Stomach (tissue), 19 donors: ENCODE measurements around the gene MAP3K10. TPM values are rescaled to one million over a fixed set of nuclear protein-coding genes. Genes with fewer than 3 reads are reported as not detected.

Source experiments
- DNase-seq, 2 donors: peaks; one replicate each; pipeline versions ENCODE4 v3.0.0 to v3.0.0-alpha.2; 2013 to 2019
- H3K27ac ChIP-seq, 5 donors: fragments of 200-600 bp in 4 of 5; sonication (generic) in 4 of 5; one replicate each; pipeline ENCODE4 v1.5.1; 2013 to 2019; ENCODE audit warnings: mild to moderate bottlenecking in 1 of 5, moderate library complexity in 1 of 5
- H3K27me3 ChIP-seq, 3 donors: fragments of 200-600 bp; sonication (generic); one replicate each; pipeline ENCODE4 v1.5.1; 2017 to 2019; ENCODE audit warnings: mixed run types in 1 of 3
- H3K36me3 ChIP-seq, 4 donors: fragments of 200-600 bp; sonication (generic); 1 replicate in 3 of 4; 2 replicates in 1 of 4; pipeline ENCODE4 v1.5.1; 2016 to 2019
- H3K4me1 ChIP-seq, 4 donors: fragments of 200-600 bp; sonication (generic); one replicate each; pipeline ENCODE4 v1.5.1; 2016 to 2019
- H3K4me3 ChIP-seq, 4 donors: fragments of 200-600 bp; sonication (generic) in 3 of 4; one replicate each; pipeline ENCODE4 v1.5.1; 2016 to 2019; ENCODE audit warnings: mild to moderate bottlenecking in 1 of 4
- H3K9me3 ChIP-seq, 4 donors: fragments of 200-600 bp; sonication (generic); one replicate each; pipeline ENCODE4 v1.5.1; 2016 to 2019
- EP300 ChIP-seq: sonication (generic); formaldehyde crosslinking; IDR thresholded peaks from one replicate; pipeline ENCODE4 v1.6.1; 2017; ENCODE audit warnings: antibody characterized with exemption
- POLR2A ChIP-seq, 4 donors: fragments of 450-650 bp; IDR thresholded peaks; one replicate each; pipeline ENCODE4 v1.6.1; 2016; ENCODE audit warnings: antibody characterized with exemption in 4 of 4, control low read depth in 2 of 4, mild to moderate bottlenecking in 1 of 4, moderate library complexity in 1 of 4
- POLR2AphosphoS5 ChIP-seq, 3 donors: sonication (generic); formaldehyde crosslinking; IDR thresholded peaks; one replicate each; pipeline ENCODE4 v1.6.1; 2016; ENCODE audit warnings: antibody characterized with exemption in 3 of 3
- WGBS, 5 donors: extraction: QIAGEN DNeasy Blood & Tissue Kit in 3 of 5; methylation state at CpG; one replicate each; pipeline versions ENCODE4 v1.1.5 to v1.1.7; 2013 to 2018; 5-methylcytosine and 5-hydroxymethylcytosine counted together
- intact Hi-C: fragments of 100-400 bp; cut with DNase I; formaldehyde crosslinking; loops from one replicate; pipeline ENCODE4 v1.15.1; 2023; ENCODE audit warnings: low total_unique reads
- long read RNA-seq, 10 donors: transcript quantifications; one replicate each; lab custom pipeline, GENCODE V29; 2026
- polyA plus RNA-seq, 3 donors: library from polyadenylated mRNA; stranded (reverse); fragments of 200-250 nt; gene quantifications; one replicate each; pipeline ENCODE4 v1.2.3, GENCODE V29; 2013
- total RNA-seq, 5 donors: library from RNA; depleted of rRNA; stranded (reverse); fragments of >200 nt; gene quantifications; one replicate each; pipeline versions ENCODE4 v1.1.0 to v1.2.3, GENCODE V29; 2014 to 2016
- TF ChIP-seq, protein P1 (sequence below), 7 experiments: fragments of 450-650 bp in 4 of 7; fragments of 200-600 bp in 3 of 7; sonication (generic) in 3 of 7; IDR thresholded peaks; one replicate each; pipeline ENCODE4 v1.5.1; 2016 to 2019; ENCODE audit warnings: antibody characterized with exemption in 7 of 7, control low read depth in 2 of 7, mild to moderate bottlenecking in 1 of 7
- donor health status: healthy with polysubstance abuse.
- donor health status: Bipolar disorder and iron deficiency.
- donor health status: healthy.

Gene MAP3K10
- total RNA-seq = 10 to 100 TPM in 4 of 5 donors, 1 to 10 TPM in 1; 8.8 to 34.5 (median 15.2) TPM
- 10 to 100 TPM in 1 of 3 donors, 1 to 10 TPM in 2; 5.2 to 18.3 (median 6.1) TPM for polyA plus RNA-seq
- long read RNA-seq, donor 1 = 0 reads
- long read RNA-seq, donor 2 = 0 reads
- long read RNA-seq, donor 3 = 0 reads
- long read RNA-seq, donor 4 = 0 reads
- long read RNA-seq, donor 5 = 0 reads
- long read RNA-seq, donor 6, partial matches to known transcripts = 0 of 1 reads
- long read RNA-seq, donor 6, other reads (novel, unspliced or antisense) = 0 of 1 reads
- long read RNA-seq, donor 7, partial matches to known transcripts = 24 of 25 reads
- long read RNA-seq, donor 7, other reads (novel, unspliced or antisense) = 0 of 25 reads
- long read RNA-seq, donor 8 = 0 reads
- long read RNA-seq, donor 9 = 0 reads
- long read RNA-seq, donor 10 = 0 reads

DNA sequence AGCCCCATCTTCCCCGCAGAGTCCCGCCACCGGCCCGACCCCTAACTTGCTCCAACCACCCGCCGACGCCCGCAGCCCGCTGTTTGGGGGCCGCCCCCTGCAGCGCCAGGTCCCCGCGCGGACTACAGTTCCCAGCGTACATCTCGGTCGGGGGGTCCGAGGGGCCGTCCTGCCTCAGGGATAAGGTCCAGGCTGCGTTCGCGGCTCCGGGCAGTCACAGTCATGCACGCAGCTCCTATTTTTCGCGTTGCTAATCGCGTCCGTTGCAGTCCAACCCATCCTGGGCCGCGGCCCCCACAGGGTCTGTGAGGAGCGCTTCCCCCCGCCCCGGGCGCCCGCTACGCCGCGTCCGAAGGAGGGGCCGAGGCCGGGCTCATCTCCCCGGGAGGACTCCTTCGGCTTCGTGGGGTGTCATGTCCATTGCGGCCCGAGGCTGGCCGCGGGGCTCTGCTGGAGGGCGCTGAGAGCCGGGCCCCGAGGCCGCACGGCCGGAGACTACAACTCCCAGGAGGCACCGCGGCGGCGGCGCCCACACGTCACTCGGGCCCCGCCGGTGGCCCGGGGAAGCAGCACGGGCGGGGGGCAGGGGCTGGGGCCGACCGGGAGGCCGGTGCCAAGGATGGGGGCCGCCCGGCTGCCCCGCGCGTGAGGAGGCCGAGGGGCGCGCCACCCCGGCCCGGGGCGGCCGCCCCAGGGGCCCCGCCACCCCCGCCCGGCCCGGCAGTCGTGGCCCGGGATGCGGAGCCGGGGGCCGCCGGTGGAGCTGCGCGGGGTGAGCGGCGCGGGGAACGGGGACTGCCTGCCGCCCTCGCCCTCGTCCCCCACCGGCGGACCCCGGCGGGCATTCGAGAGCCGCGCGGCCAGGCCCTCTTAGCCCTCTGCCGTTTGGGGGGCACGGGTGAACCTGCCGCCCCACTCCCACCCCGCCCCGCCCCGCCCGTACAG, at the start of gene MAP3K10:
MAP3K10 (plus strand) TSS at position 536 of the 945 bp plus-strand sequence. CDS start 606 bp downstream, outside the sequence.
- no peak for TF ChIP-seq POLR2AphosphoS5 (IDR thresholded peaks at IDR 0.05)
- TF ChIP-seq, protein P1, sequence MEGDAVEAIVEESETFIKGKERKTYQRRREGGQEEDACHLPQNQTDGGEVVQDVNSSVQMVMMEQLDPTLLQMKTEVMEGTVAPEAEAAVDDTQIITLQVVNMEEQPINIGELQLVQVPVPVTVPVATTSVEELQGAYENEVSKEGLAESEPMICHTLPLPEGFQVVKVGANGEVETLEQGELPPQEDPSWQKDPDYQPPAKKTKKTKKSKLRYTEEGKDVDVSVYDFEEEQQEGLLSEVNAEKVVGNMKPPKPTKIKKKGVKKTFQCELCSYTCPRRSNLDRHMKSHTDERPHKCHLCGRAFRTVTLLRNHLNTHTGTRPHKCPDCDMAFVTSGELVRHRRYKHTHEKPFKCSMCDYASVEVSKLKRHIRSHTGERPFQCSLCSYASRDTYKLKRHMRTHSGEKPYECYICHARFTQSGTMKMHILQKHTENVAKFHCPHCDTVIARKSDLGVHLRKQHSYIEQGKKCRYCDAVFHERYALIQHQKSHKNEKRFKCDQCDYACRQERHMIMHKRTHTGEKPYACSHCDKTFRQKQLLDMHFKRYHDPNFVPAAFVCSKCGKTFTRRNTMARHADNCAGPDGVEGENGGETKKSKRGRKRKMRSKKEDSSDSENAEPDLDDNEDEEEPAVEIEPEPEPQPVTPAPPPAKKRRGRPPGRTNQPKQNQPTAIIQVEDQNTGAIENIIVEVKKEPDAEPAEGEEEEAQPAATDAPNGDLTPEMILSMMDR (IDR thresholded peaks at IDR 0.05) = no peak
- TF ChIP-seq EP300 = no peak
- no peak for TF ChIP-seq POLR2A (IDR thresholded peaks at IDR 0.05)
- Histone ChIP-seq H3K9me3 (no peaks in the 10 kb centered on the region), H3K27ac (peak within 1 kb of the TSS; percentile 94 to 98 (median 97)), H3K36me3 (no peaks in the 10 kb centered on the region), H3K27me3 (no peaks in the 10 kb centered on the region), H3K4me1 (peaks cover 14 to 40% (median 23%) of the 10 kb centered on the region in 4 donors), H3K4me3 (peak within 1 kb of the TSS; percentile 81 to 99 (median 95))
- intact Hi-C loops = no loop called here
- DNase-seq = peak; percentile 72 to 92
- WGBS, 5 donors = 0 to 1% (median 0%) methylated on average over 6 to 116 of the region's 116 CpGs

DNA sequence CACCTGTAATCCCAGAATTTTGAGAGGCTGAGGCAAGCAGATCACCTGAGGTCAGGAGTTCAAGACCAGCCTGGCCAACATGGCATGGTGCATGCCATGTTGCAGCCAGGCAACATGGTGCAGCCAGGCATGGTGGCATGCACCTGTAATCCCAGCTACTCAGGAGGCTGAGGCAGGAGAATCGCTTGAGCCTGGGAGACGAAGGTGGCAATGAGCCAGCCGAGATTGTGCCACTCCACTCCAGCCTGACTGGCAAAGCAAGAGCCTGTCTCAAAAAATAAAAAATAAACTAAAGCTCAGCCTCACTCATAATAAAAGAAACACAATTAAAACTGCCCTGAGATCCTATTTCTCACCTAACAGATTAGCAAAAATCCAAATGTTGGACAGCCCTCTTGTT, 49.7 kb upstream of the MAP3K10 start:
- Histone ChIP-seq H3K27me3 (peaks cover 0 to 14% (median 0%) of the 10 kb centered on the region in 3 donors), H3K4me1 (peaks cover 0 to 3% (median 0%) of the 10 kb centered on the region in 4 donors), H3K36me3 (no peaks in the 10 kb centered on the region), H3K27ac (no peak overlapping the region), H3K9me3 (peaks cover 0 to 4% (median 0%) of the 10 kb centered on the region in 4 donors), H3K4me3 (no peak overlapping the region)
- no peak for DNase-seq
- no peak for TF ChIP-seq POLR2A (IDR thresholded peaks at IDR 0.05)
- no peak for TF ChIP-seq POLR2AphosphoS5 (IDR thresholded peaks at IDR 0.05)
- TF ChIP-seq, protein P1 (IDR thresholded peaks at IDR 0.05) = no peak
- intact Hi-C loops = no loop called here
- 63 to 84% (median 70%) methylated on average over 3 of the region's 3 CpGs for WGBS, 5 donors

DNA sequence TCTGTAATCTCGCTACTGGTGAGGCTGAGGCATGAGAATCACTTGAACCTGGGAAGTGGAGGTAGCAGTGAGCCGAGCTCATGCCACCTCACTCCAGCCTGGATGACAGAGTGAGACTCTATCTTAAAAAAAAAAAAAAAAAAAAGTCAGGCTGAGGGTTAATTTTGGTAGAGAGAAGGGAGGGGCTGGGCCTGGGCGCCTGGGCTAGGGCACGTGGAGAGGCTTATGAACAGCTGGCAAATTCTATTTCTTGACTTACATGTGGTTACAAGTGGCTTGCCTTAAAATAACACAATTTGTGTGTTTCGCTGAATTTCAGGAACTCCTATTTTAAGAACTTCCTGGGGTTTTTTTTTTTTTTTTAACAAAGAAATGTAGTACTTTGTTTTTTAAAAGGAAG, 47.6 kb upstream of the MAP3K10 start:
- intact Hi-C loops = no loop called here
- Histone ChIP-seq H3K27ac (peak overlapping the region in 1 of 5 donors; percentile 17), H3K27me3 (peaks cover 0 to 19% (median 0%) of the 10 kb centered on the region in 3 donors), H3K9me3 (peaks cover 0 to 3% (median 0%) of the 10 kb centered on the region in 4 donors), H3K36me3 (no peaks in the 10 kb centered on the region), H3K4me3 (no peak overlapping the region), H3K4me1 (peaks cover 0 to 3% (median 0%) of the 10 kb centered on the region in 4 donors)
- TF ChIP-seq POLR2A (IDR thresholded peaks at IDR 0.05) = no peak
- TF ChIP-seq, protein P1 (IDR thresholded peaks at IDR 0.05) = no peak
- DNase-seq = peak in 1 of 2 donors; percentile 29
- 36 to 41% (median 40%) methylated on average over 5 of the region's 5 CpGs for WGBS, 5 donors

DNA sequence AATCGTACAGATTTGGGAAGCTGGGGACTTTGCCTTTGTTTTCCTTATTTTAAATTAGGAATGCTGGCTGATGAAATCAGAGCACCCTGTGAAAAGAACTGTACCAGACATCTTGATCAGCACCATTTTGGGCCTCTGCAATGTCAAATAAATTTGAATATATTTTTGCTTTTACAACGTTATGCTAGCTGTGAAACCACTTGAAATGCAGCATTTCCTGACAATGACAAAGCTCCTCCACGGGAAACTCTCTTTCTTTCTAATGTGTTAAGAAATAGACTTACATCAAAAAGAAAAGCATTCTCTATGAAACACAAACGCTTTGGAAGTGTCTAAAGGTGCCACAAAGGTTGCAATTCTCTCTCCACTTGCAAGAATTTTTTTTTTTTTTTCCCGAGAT, 47.1 kb upstream of the MAP3K10 start:
- Histone ChIP-seq H3K27ac (peak overlapping the region in 2 of 5 donors; percentile 0 to 17), H3K27me3 (peaks cover 0 to 19% (median 0%) of the 10 kb centered on the region in 3 donors), H3K9me3 (no peaks in the 10 kb centered on the region), H3K36me3 (no peaks in the 10 kb centered on the region), H3K4me1 (peaks cover 0 to 3% (median 0%) of the 10 kb centered on the region in 4 donors), H3K4me3 (no peak overlapping the region)
- peak in 1 of 2 donors; percentile 27 for DNase-seq
- TF ChIP-seq POLR2A (IDR thresholded peaks at IDR 0.05) = no peak
- intact Hi-C loops = no loop called here
- WGBS, 5 donors = 20 to 41% (median 39%) methylated on average over 5 of the region's 5 CpGs
